ENCODE data around the gene PIP5K1C. TPM values are rescaled to one million over a fixed set of nuclear protein-coding genes. Genes with fewer than 3 reads are reported as not detected.
A peak's percentile ranks its signal among the peaks of the same experiment; 100 is the strongest.

Gene PIP5K1C
- total RNA-seq, 6 experiments from 2014 or later = 5.3 to 9.8 (median 7.6) TPM

DNA sequence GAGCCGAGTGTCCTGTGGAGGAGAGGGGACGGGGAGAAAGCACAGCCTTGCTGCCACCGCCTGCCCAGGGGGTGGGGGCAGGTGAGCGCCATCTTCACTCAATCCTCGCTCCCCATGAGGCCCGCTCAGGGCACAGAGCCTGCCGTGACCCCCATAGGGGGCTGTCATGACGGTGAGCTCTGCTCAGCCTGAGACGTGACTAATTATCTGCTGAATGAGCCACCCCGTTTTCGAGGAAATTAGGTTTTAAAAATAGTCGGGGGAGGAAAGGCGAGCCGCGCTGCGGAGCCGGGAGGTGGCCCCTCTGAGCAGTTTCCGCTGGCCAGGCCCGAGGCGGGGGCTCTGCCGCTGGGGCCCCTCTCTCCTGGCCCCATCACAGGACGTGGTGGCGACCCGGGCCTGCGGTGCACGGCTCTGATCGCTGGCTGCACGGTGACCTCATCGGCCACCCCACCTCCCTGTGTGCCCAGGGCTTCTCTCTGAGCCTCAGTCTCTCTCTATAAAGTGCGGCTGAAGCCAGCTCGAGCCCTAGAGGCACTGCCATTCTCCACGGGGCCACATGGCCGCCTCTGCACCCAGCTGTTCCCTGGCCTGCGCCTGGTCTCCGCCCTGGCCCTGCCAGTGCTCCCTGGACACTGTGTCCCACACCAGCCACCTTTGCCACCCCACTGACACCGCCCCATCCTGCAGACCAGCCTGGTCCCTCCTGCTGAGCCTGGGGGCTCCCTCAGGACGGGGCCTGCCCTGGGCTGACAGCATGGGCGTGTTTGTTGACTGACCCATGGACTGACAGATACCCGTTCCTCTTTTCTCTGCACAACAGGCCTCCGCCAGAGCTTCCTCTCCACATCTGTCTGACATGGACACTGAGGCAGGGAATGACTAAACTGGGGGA is 28.3 kb downstream of the PIP5K1C start:
- Histone ChIP-seq H3K27me3 (no peaks in the 10 kb centered on the region), H3K4me3 (no peak overlapping the region), H3K36me3 (no peaks in the 10 kb centered on the region), H3K4me1 (no peaks in the 10 kb centered on the region), H3K9me3 (no peaks in the 10 kb centered on the region), H3K27ac (peak overlapping the region; percentile 58 to 77 (median 69))
- no peak for DNase-seq
- intact Hi-C loops (cut with DNase I) = no loop called here
- ATAC-seq = peak; percentile 6 to 41 (median 22)
- WGBS (ENCODE audit: insufficient coverage, low coverage, low lambda C conversion rate, missing lambda C conversion rate) = 47% methylated on average over 4 of the region's 40 CpGs
- no peak for TF ChIP-seq POLR2A (IDR thresholded peaks at IDR 0.05)
- TF ChIP-seq, protein P1, sequence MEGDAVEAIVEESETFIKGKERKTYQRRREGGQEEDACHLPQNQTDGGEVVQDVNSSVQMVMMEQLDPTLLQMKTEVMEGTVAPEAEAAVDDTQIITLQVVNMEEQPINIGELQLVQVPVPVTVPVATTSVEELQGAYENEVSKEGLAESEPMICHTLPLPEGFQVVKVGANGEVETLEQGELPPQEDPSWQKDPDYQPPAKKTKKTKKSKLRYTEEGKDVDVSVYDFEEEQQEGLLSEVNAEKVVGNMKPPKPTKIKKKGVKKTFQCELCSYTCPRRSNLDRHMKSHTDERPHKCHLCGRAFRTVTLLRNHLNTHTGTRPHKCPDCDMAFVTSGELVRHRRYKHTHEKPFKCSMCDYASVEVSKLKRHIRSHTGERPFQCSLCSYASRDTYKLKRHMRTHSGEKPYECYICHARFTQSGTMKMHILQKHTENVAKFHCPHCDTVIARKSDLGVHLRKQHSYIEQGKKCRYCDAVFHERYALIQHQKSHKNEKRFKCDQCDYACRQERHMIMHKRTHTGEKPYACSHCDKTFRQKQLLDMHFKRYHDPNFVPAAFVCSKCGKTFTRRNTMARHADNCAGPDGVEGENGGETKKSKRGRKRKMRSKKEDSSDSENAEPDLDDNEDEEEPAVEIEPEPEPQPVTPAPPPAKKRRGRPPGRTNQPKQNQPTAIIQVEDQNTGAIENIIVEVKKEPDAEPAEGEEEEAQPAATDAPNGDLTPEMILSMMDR (IDR thresholded peaks at IDR 0.05) = no peak

DNA sequence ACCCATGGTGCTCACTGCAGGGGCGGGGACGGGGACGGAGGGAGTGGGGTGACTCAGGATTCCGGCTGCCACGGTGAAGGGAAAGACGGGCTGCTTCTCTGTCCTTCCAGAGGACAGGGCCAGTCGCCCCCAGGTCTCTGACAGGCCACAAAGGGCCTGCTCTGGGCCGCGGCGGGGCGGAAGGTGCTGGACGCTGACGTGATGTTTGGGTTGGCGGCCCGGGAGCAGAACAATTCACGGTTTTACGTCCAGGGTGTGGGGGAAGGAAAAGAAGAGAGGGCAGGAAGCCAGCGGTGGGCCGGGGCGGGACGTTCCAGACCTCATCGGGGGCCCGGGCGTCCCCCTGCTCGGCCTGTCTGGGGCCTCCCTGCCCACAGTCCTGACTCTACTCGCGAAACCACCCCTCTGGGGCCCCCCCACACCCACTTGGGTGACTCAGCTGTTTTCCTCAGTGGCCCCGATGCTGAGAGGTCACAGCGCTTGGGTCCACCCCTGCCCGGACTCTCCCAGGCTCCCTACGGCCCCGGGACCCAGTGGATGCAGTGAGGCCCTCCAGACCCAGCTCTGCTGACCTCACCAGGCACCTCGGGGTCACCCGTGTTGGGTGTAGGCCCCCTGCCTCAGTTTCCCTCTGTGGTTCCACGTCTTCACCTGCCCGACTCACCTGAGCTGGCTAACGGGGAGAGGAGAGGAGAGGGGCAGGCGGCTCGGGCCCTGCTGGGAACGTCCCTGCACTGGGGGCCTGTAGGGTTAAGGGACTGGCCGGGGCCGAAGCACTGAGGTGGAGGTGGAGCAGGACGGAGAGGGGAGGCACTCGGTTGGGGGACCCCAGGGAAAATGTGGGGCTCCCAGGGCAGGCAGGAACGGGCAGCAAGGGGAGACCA is 29.2 kb downstream of the PIP5K1C start:
- peak in 2 of 3 donors; percentile 61 to 67 for DNase-seq
- no peak overlapping the region for H3K4me3 ChIP-seq

DNA sequence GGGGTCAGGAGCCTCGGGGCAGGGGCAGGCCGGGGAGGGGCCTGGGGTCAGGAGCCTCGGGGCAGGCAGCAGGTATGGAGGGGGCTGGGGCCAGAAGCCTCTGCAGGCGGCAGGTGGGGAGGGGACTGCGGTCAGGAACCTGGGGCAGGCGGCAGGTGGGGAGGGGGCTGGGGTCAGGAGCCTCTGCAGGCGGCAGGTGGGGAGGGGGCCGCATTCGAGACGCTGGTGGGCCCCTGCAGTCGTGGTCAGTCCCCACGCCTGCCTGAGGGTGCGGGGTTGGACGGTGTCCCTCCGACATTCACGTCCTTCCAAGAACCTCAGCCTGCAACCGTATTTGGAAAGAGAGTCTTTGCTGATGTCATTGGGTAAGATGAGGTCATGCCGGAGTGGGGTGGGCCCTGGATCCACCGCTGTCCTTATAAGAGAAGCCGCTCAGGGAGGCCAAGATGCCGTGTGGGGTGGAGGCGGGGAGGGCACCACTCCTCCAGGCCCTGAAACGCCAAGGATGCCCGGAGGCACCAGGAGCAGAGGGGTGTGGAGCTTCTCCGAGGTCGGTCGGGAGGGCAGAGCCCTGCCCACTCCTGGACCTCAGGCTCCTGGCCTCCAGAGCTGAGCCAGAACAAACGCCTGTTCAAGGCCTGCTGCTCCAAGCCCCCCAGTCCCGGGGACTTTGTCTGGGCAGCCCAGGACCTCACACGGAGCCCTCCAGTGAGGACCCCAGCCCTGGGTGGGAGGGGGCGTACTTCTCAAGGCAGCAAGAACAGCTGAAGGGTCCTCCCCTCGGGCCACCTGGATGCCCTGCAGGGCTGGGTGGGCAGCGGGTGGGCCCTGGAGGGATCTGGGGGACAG is 30.1 kb downstream of the PIP5K1C start:
- H3K4me3 ChIP-seq = no peak overlapping the region
- WGBS (ENCODE audit: insufficient coverage, low coverage, low lambda C conversion rate, missing lambda C conversion rate) = 68% methylated on average over 13 of the region's 33 CpGs

More for the DNA sequence above, 29.2 kb downstream of the PIP5K1C start:
- Histone ChIP-seq H3K27ac (peak overlapping the region; percentile 58 to 77 (median 69)), H3K9me3 (no peaks in the 10 kb centered on the region), H3K4me1 (no peaks in the 10 kb centered on the region), H3K36me3 (no peaks in the 10 kb centered on the region), H3K27me3 (no peaks in the 10 kb centered on the region)
- TF ChIP-seq, protein P1 (IDR thresholded peaks at IDR 0.05) = no peak
- TF ChIP-seq POLR2A (IDR thresholded peaks at IDR 0.05) = no peak
- 40% methylated on average over 20 of the region's 45 CpGs for WGBS (ENCODE audit: insufficient coverage, low coverage, low lambda C conversion rate, missing lambda C conversion rate)
- intact Hi-C loops (cut with DNase I) = no loop called here
- peak; percentile 56 to 63 (median 59) for ATAC-seq

More for the DNA sequence above, 30.1 kb downstream of the PIP5K1C start:
- ATAC-seq (peak in 1 of 4 donors; percentile 9), DNase-seq (peak in 1 of 3 donors; percentile 57)
- H3K4me1 ChIP-seq = no peaks in the 10 kb centered on the region
- peak overlapping the region; percentile 58 to 73 (median 69) for H3K27ac ChIP-seq
- H3K27me3 ChIP-seq = no peaks in the 10 kb centered on the region
- no peaks in the 10 kb centered on the region for H3K36me3 ChIP-seq
- no peaks in the 10 kb centered on the region for H3K9me3 ChIP-seq
- TF ChIP-seq POLR2A (IDR thresholded peaks at IDR 0.05) = peak; percentile 44
- TF ChIP-seq, protein P1 (IDR thresholded peaks at IDR 0.05) = no peak
- intact Hi-C loops (cut with DNase I) = loop anchor here (5.0 kb wide), 2 partner anchors 32 to 37 kb away; partner anchors contain the start of genes PIP5K1C (in 1 of the 2) and TJP3 (in 1 of the 2)
